ENCODE data around the gene EXOC1. TPM values are rescaled to one million over a fixed set of nuclear protein-coding genes. Genes with fewer than 3 reads are reported as not detected.

The EXOC1 gene
- total RNA-seq, 1 donor from 2014 or later: 29.1 TPM

DNA sequence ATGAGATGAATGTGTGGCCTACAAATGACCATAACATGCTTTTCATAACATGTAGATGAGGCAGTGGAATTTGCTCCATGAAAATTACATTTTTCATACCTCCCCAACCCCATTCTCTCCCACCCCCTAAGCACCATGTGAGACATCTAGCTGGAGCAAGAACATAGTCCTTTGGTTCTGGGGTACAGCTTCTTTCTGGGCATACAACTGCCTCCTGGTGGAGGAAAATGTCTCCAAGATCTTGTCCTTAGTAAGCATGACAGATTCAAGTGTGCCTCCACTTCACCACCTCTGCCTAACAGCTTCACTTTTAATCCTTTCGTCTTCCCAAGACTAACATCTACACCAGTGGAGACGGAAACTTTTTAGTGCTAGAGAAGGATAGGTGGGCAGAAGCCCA is 25.9 kb upstream of the EXOC1 start:
- Mint-ChIP-seq H3K36me3 (ENCODE audit: insufficient read depth) (no peaks in the 10 kb centered on the region), H3K9me3 (ENCODE audit: low read depth) (no peaks in the 10 kb centered on the region), H3K27me3 (peaks cover 28% of the 10 kb centered on the region), H3K4me1 (ENCODE audit: low read depth) (no peaks in the 10 kb centered on the region), H3K4me3 (ENCODE audit: low read depth) (no peak overlapping the region), H3K27ac (no peak overlapping the region)
- no peak for DNase-seq (ENCODE audit: low spot score, unreplicated experiment)
- TF ChIP-seq, protein P1, sequence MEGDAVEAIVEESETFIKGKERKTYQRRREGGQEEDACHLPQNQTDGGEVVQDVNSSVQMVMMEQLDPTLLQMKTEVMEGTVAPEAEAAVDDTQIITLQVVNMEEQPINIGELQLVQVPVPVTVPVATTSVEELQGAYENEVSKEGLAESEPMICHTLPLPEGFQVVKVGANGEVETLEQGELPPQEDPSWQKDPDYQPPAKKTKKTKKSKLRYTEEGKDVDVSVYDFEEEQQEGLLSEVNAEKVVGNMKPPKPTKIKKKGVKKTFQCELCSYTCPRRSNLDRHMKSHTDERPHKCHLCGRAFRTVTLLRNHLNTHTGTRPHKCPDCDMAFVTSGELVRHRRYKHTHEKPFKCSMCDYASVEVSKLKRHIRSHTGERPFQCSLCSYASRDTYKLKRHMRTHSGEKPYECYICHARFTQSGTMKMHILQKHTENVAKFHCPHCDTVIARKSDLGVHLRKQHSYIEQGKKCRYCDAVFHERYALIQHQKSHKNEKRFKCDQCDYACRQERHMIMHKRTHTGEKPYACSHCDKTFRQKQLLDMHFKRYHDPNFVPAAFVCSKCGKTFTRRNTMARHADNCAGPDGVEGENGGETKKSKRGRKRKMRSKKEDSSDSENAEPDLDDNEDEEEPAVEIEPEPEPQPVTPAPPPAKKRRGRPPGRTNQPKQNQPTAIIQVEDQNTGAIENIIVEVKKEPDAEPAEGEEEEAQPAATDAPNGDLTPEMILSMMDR (IDR thresholded peaks at IDR 0.05; ENCODE audit: unreplicated experiment): no peak

DNA sequence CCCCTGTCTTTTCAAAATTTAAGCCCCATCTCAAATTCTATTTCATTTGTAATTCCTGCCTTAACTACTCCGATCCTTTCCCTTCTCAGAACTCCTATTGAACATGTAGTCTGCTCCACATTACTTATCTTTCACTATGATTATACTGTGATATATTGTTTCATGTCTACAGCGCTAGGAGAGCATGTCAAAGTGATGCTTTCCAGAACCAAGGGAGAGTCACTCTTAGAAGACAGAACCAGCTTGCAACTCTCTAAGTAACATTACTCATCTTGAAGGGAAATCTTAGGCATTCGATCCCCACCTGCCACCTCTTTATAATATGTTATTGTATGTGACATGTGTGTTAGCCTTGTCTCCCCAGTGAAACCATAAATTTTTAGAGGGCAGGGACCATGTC is 23.4 kb upstream of the EXOC1 start:
- Mint-ChIP-seq H3K36me3 (ENCODE audit: insufficient read depth) (no peaks in the 10 kb centered on the region), H3K4me3 (ENCODE audit: low read depth) (no peak overlapping the region), H3K9me3 (ENCODE audit: low read depth) (no peaks in the 10 kb centered on the region), H3K27me3 (peaks cover 31% of the 10 kb centered on the region), H3K4me1 (ENCODE audit: low read depth) (no peaks in the 10 kb centered on the region), H3K27ac (no peak overlapping the region)
- no peak for DNase-seq (ENCODE audit: low spot score, unreplicated experiment)
- TF ChIP-seq, protein P1 (IDR thresholded peaks at IDR 0.05; ENCODE audit: unreplicated experiment): no peak

DNA sequence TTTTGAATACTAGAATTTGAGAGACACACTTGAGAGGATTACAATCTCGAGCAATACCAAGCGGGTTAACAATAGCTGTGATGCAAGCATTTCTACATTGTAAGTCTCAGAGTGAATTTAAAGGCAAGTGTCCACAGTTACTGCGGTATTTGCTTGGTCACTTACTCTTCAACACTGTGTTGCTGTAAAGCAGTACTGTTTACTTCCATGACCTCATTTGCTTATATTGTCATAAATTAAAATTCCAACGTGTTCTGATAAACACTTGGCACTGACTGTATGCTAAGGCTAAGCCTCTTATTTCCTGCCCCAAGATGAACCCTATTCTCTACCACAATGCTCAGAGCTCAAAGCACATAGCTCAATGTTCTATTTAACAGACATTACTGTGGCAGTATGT is 22.7 kb upstream of the EXOC1 start:
- no peak overlapping the region for H3K4me3 Mint-ChIP-seq (ENCODE audit: low read depth)
- TF ChIP-seq, protein P1 (IDR thresholded peaks at IDR 0.05; ENCODE audit: unreplicated experiment): no peak
- H3K4me1 Mint-ChIP-seq (ENCODE audit: low read depth): no peaks in the 10 kb centered on the region
- no peaks in the 10 kb centered on the region for H3K36me3 Mint-ChIP-seq (ENCODE audit: insufficient read depth)
- H3K27ac Mint-ChIP-seq: no peak overlapping the region
- H3K9me3 Mint-ChIP-seq (ENCODE audit: low read depth): no peaks in the 10 kb centered on the region
- H3K27me3 Mint-ChIP-seq: peaks cover 31% of the 10 kb centered on the region
- DNase-seq (ENCODE audit: low spot score, unreplicated experiment): no peak

DNA sequence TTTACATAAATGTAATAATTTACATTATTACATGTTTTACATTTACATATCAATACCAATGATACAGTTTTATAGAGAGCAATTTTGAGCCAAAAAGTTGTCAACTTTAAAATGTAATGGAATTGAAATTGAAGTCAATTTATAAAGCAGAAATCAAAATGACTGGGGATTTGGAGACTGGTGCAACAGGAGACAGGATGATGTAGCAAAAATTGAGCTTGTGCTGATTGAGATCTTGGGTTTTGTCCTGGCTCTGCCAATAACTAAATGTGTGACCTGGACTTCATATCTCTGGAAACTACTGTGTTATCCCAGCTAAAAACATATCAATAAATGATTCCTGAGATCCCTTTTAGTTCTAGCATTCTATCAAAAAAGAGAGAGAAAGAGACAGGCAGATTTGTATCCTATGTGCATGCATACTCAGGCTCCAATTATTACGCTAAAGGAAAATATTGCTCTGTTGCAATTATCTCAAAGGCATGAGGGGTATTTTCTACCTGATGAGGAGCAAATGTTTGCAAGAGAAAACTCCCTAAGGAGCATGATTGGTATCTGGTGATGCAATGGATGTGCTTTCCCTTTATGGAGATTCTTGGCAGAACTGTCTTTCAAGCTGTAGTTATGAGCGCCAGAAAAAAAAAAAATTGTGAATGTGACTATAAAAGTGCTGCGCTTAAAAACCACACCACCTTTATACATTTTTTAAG is 19.2 kb upstream of the EXOC1 start:
- DNase-seq (ENCODE audit: low spot score, unreplicated experiment): no peak
- Mint-ChIP-seq H3K27me3 (peaks cover 12% of the 10 kb centered on the region), H3K36me3 (ENCODE audit: insufficient read depth) (no peaks in the 10 kb centered on the region), H3K4me3 (ENCODE audit: low read depth) (no peak overlapping the region), H3K9me3 (ENCODE audit: low read depth) (peaks cover 5% of the 10 kb centered on the region), H3K4me1 (ENCODE audit: low read depth) (no peaks in the 10 kb centered on the region), H3K27ac (no peak overlapping the region)
- TF ChIP-seq, protein P1 (IDR thresholded peaks at IDR 0.05; ENCODE audit: unreplicated experiment): no peak

DNA sequence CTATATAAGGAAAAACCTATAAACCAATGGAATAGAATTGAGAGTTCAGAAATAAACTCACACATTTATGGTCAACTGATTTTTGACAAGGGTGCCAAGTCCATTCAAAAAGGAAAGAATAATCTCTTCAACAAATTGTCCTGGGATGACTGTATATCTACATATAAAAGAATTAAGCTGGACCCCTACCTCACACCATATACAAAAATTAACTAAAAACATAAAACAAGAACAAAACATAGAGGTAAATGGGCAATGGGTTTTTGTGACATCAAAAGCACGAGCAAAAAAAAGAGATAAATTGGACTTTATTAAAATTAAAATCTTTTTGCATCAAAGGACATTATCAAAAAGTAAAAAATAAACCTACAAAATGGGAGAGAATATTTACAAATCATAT is 15.5 kb upstream of the EXOC1 start:
- DNase-seq (ENCODE audit: low spot score, unreplicated experiment): no peak
- no peaks in the 10 kb centered on the region for H3K4me1 Mint-ChIP-seq (ENCODE audit: low read depth)
- H3K27ac Mint-ChIP-seq: no peak overlapping the region

More for the DNA sequence above, 15.5 kb upstream of the EXOC1 start:
- Mint-ChIP-seq H3K36me3 (ENCODE audit: insufficient read depth) (no peaks in the 10 kb centered on the region), H3K4me3 (ENCODE audit: low read depth) (no peak overlapping the region), H3K27me3 (peaks cover 2% of the 10 kb centered on the region), H3K9me3 (ENCODE audit: low read depth) (peaks cover 10% of the 10 kb centered on the region)
- TF ChIP-seq, protein P1 (IDR thresholded peaks at IDR 0.05; ENCODE audit: unreplicated experiment): no peak

Measured in progenitor cell of endocrine pancreas (in vitro differentiated cells).